SK-N-SH treated with all-trans-retinoic acid at 6 μM for 48 hours (cell line): ENCODE results near the gene CTBP1.

Experiments
- ESRRG ChIP-seq: fragments of 250-450 bp; sonication (Bioruptor Pico); IDR thresholded peaks from 2 replicates; pipeline ENCODE4 v1.6.1; 2021; ENCODE audit warnings: mild to moderate bottlenecking
- SNAI2 ChIP-seq: fragments of 250-450 bp; sonication (Bioruptor Pico); IDR thresholded peaks from 2 replicates; pipeline ENCODE4 v1.5.0; 2020; ENCODE audit warnings: mild to moderate bottlenecking, moderate library complexity
- ZFP30 ChIP-seq: fragments of 450-650 bp; formaldehyde crosslinking; IDR thresholded peaks from 2 replicates; pipeline ENCODE4 v1.5.0; 2022; ENCODE audit warnings: mild to moderate bottlenecking, moderate library complexity
- TF ChIP-seq, protein P1 (sequence below): fragments of 250-450 bp; sonication (Bioruptor Pico); IDR thresholded peaks from 2 replicates; pipeline ENCODE4 v1.8.0; 2020; ENCODE audit warnings: mild to moderate bottlenecking, moderate library complexity, borderline replicate concordance

DNA sequence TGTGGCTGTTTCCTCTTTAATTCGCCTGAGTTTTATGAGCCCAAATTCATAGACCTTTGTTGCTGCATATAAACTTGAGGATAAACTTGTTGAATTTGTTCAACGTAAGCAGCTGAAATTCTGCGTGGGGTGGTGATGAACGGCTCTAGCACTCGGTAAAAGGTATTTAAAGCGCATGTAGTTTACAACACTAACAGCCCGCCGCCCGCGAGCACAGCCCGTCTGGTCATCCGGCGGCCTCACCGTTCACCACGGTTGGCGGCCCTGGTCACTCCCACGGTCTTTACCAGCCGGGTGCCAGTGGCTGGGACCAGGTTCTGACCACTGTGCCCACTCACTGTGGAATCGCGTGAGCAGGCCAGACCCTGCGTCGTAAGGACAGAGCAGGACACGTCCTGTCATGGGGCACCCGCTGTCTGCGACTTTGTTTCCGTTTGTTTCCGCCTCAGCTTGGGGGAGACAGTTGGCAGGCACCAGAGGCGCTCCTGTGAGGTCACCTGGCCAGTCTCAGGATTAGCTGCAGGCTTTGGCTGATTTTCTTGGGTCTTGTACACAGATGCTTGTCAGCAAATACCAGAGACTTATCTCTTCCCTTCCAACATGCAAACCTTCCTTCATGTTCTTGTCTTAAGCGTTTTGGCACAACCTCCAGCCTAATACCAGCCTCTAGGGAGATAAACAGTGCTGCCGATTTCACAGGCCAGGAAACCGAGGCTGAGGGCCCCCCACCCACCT, 39.8 kb downstream of the CTBP1 start:
- TF ChIP-seq, protein P1, sequence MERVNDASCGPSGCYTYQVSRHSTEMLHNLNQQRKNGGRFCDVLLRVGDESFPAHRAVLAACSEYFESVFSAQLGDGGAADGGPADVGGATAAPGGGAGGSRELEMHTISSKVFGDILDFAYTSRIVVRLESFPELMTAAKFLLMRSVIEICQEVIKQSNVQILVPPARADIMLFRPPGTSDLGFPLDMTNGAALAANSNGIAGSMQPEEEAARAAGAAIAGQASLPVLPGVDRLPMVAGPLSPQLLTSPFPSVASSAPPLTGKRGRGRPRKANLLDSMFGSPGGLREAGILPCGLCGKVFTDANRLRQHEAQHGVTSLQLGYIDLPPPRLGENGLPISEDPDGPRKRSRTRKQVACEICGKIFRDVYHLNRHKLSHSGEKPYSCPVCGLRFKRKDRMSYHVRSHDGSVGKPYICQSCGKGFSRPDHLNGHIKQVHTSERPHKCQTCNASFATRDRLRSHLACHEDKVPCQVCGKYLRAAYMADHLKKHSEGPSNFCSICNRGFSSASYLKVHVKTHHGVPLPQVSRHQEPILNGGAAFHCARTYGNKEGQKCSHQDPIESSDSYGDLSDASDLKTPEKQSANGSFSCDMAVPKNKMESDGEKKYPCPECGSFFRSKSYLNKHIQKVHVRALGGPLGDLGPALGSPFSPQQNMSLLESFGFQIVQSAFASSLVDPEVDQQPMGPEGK (CRISPR knock-in tag) = no peak
- TF ChIP-seq ZFP30 (CRISPR knock-in tag) = no peak
- no peak for TF ChIP-seq ESRRG
- no peak for TF ChIP-seq SNAI2 (CRISPR knock-in tag)
